GM12878 (cell line): ENCODE results near the gene LTB. TPM values are rescaled to one million over a fixed set of nuclear protein-coding genes. Genes with fewer than 3 reads are reported as not detected.

Experiments
- ATAC-seq: fragments of 200-7000 bp; cut with Tn5 transposase; 3 replicates; pipeline ENCODE4 v1.9.1; 2020; ENCODE audit warnings: mild to moderate bottlenecking, moderate library complexity
- BruUV-seq: library from RNA; stranded (reverse); fragments of 400-500 nt; replicated peaks from 2 replicates; lab custom pipeline; 2021; lab: Mats Ljungman, UMichigan
- CTCF ChIA-PET: fragments of 300-600 bp; sonication (Branson Sonifier 250); formaldehyde crosslinking; extraction: SDS; loops from one replicate; lab custom pipeline; 2021; ENCODE audit warnings: inconsistent platforms; lab: Yijun Ruan, JAX
- POLR2A ChIA-PET: fragments of 350-600 bp; formaldehyde crosslinking; extraction: SDS; loops from one replicate; lab custom pipeline; 2021; ENCODE audit warnings: inconsistent platforms; lab: Charles Lee
- RAD21 ChIA-PET: fragments of 300-600 bp; sonication (Branson Sonifier 250); formaldehyde crosslinking; loops from one replicate; lab custom pipeline; 2023; ENCODE audit warnings: antibody characterized with exemption; ENCODE audit not compliant: unreplicated experiment; lab: Charles Lee
- SMC1A ChIA-PET: fragments of 300-600 bp; sonication (Branson Sonifier 250); formaldehyde crosslinking; loops from one replicate; lab custom pipeline; 2023; ENCODE audit not compliant: unreplicated experiment, uncharacterized antibody; lab: Charles Lee
- DNase-seq: peaks from one replicate; pipeline ENCODE4 v3.0.0-alpha.2; 2011; ENCODE audit warnings: low read depth, low spot score
- FAIRE-seq: peaks from 3 replicates; lab custom pipeline; 2011; peaks lifted over from hg19 to GRCh38; lab: Jason Lieb, UNC
- H2AFZ ChIP-seq: 2 replicates; pipeline ENCODE4 v1.6.0; 2011; ENCODE audit warnings: low read depth, low read length, control low read depth; ENCODE audit not compliant: control insufficient read depth
- H3K27ac ChIP-seq: 2 replicates; pipeline ENCODE4 v1.5.1; 2011; ENCODE audit warnings: control low read depth; ENCODE audit not compliant: control insufficient read depth, insufficient read depth
- H3K27me3 ChIP-seq, 2 experiments: replicated peaks in 1 of 2; 2 replicates each; pipeline versions ENCODE4 v1.6.0 to v1.6.1; 2011; ENCODE audit warnings: low read length in 1 of 2; ENCODE audit not compliant: control insufficient read depth in 2 of 2, insufficient read depth in 2 of 2
- H3K36me3 ChIP-seq, 2 experiments: 2 replicates each; pipeline ENCODE4 v1.5.1; 2011; ENCODE audit warnings: low read length in 1 of 2; ENCODE audit not compliant: control insufficient read depth in 2 of 2, insufficient read depth in 2 of 2
- H3K4me1 ChIP-seq: 2 replicates; pipeline ENCODE4 v1.6.1; 2011; ENCODE audit warnings: mild to moderate bottlenecking, low read length, moderate library complexity, mixed read lengths; ENCODE audit not compliant: control insufficient read depth, insufficient read depth
- H3K4me2 ChIP-seq: 2 replicates; pipeline ENCODE4 v1.6.0; 2011; ENCODE audit warnings: control low read depth; ENCODE audit not compliant: control insufficient read depth, insufficient read depth
- H3K4me3 ChIP-seq: fragments of 200-600 bp; sonication (generic); 2 replicates; pipeline ENCODE4 v1.5.1; 2016
- H3K79me2 ChIP-seq: 2 replicates; pipeline ENCODE4 v1.6.0; 2011; ENCODE audit warnings: low read length; ENCODE audit not compliant: control insufficient read depth, insufficient read depth
- H3K9ac ChIP-seq: 2 replicates; pipeline ENCODE4 v1.8.0; 2011; ENCODE audit warnings: low read length, control low read depth, mixed read lengths; ENCODE audit not compliant: control insufficient read depth, insufficient read depth
- H3K9me3 ChIP-seq: replicated peaks from 3 replicates; pipeline ENCODE4 v1.5.1; 2011; ENCODE audit warnings: mild to moderate bottlenecking, low read length; ENCODE audit not compliant: control insufficient read depth, insufficient read depth
- H4K20me1 ChIP-seq: 2 replicates; pipeline ENCODE4 v1.6.0; 2011; ENCODE audit not compliant: control insufficient read depth, insufficient read depth
- BMI1 ChIP-seq: fragments of 450-650 bp; IDR thresholded peaks from 2 replicates; pipeline ENCODE4 v1.6.1; 2016; ENCODE audit warnings: mild to moderate bottlenecking, moderate library complexity, borderline replicate concordance
- BRCA1 ChIP-seq: IDR thresholded peaks from 2 replicates; pipeline ENCODE4 v1.6.1; 2011; ENCODE audit warnings: low read depth, low read length, improper control_type of control experiment
- E2F8 ChIP-seq: fragments of 450-650 bp; IDR thresholded peaks from 2 replicates; pipeline ENCODE4 v1.6.1; 2018; ENCODE audit warnings: mild to moderate bottlenecking, low read depth, moderate library complexity; ENCODE audit not compliant: partially characterized antibody
- EZH2 ChIP-seq: IDR thresholded peaks from 2 replicates; pipeline ENCODE4 v1.6.1; 2012; ENCODE audit warnings: low read depth, mild to moderate bottlenecking, control low read depth, inconsistent platforms, low read length, borderline replicate concordance; ENCODE audit not compliant: control insufficient read depth
- NFIC ChIP-seq: IDR thresholded peaks from 2 replicates; pipeline ENCODE4 v1.6.1; 2012; ENCODE audit warnings: low read depth, mild to moderate bottlenecking, inconsistent platforms, low read length, moderate library complexity
- POLR2AphosphoS2 ChIP-seq: IDR thresholded peaks from 2 replicates; pipeline ENCODE4 v1.6.1; 2011; ENCODE audit warnings: low read depth, mild to moderate bottlenecking, low read length, improper control_type of control experiment, moderate library complexity
- POLR2AphosphoS5 ChIP-seq: IDR thresholded peaks from 2 replicates; pipeline ENCODE4 v1.6.1; 2011; ENCODE audit warnings: mild to moderate bottlenecking, low read length, inconsistent platforms
- RAD21 ChIP-seq: IDR thresholded peaks from 2 replicates; pipeline ENCODE4 v1.6.1; 2011; ENCODE audit warnings: mild to moderate bottlenecking, low read depth, low read length, moderate library complexity; ENCODE audit not compliant: insufficient read depth
- RELB ChIP-seq: fragments of 450-650 bp; IDR thresholded peaks from 2 replicates; pipeline ENCODE4 v1.6.1; 2017; ENCODE audit warnings: low read depth, mild to moderate bottlenecking, moderate library complexity
- REST ChIP-seq: IDR thresholded peaks from 2 replicates; pipeline ENCODE4 v1.6.1; 2012; ENCODE audit warnings: mild to moderate bottlenecking, low read depth, low read length
- SPI1 ChIP-seq: IDR thresholded peaks from 2 replicates; pipeline ENCODE4 v1.6.1; 2011; ENCODE audit warnings: low read depth, mild to moderate bottlenecking, low read length, moderate library complexity, borderline replicate concordance; ENCODE audit not compliant: insufficient read depth
- SUZ12 ChIP-seq: fragments of 200-600 bp; sonication (generic); IDR thresholded peaks from one replicate; pipeline ENCODE4 v1.6.1; 2018; ENCODE audit warnings: antibody characterized with exemption, mild to moderate bottlenecking; ENCODE audit not compliant: unreplicated experiment
- ZSCAN29 ChIP-seq: fragments of 450-650 bp; IDR thresholded peaks from 2 replicates; pipeline ENCODE4 v1.6.1; 2017; ENCODE audit warnings: mild to moderate bottlenecking, moderate library complexity
- WGBS: methylation state at CpG from one replicate; pipeline ENCODE4 v1.1.6; 2016; ENCODE audit warnings: low lambda C conversion rate; ENCODE audit not compliant: insufficient replicate concordance, insufficient coverage; ENCODE audit errors: missing lambda C conversion rate; 5-methylcytosine and 5-hydroxymethylcytosine counted together
- in situ Hi-C: fragments of 300-500 bp; cut with MboI; formaldehyde crosslinking; loops from 9 replicates; pipeline ENCODE4 v1.14.3; 2018; ENCODE audit warnings: mixed read lengths
- intact Hi-C: fragments of 100-400 bp; cut with micrococcal nuclease; formaldehyde crosslinking; loops from one replicate; pipeline ENCODE4 v1.14.2; 2022; ENCODE audit not compliant: unreplicated experiment
- polyA plus RNA-seq, 11 experiments: library from polyadenylated mRNA; depleted of rRNA in 4 of 11; unstranded in 6 of 11; stranded (reverse) in 5 of 11; fragments of >200 nt; fragmentation: Nextera tagmentation in 4 of 11; fragmentation: Illumina TruSeq in 1 of 11; extraction: Ambion mirVana in 4 of 11; extraction: Trizol in 1 of 11; gene quantifications; 1 replicate in 1 of 11; 2 replicates in 10 of 11; pipeline versions ENCODE4 v1.2.1 to v1.2.3, GENCODE V29; 2011 to 2016; ENCODE audit warnings: inconsistent platforms in 2 of 11, missing spikeins in 2 of 11, low read depth in 1 of 11
- total RNA-seq, 4 experiments: library from RNA; depleted of rRNA in 3 of 4; stranded (reverse); fragments of >200 nt in 3 of 4; fragmentation: Illumina TruSeq in 1 of 4; extraction: Trizol in 1 of 4; gene quantifications; 2 replicates each; pipeline versions ENCODE4 v1.2.1 to v1.2.3, GENCODE V29; 2013 to 2021

LTB gene
- total and polyA plus RNA-seq, 10 of the 15 experiments (the other 5 are each of a cell fraction or from before 2014, with no cell fraction given): 0.71 to 74.3 (median 20.0) TPM

- RAD21 ChIA-PET: interaction anchor here (0.5 to 15.9 kb wide), 5 partner anchors 9 to 265 kb away, joined by 3 to 620 read pairs (median 62); partner anchors contain the start of genes ATP6V1G2, LST1, LTA and LTB
- no peak for TF ChIP-seq ZSCAN29
- no peak for TF ChIP-seq BRCA1
- no peak for TF ChIP-seq SUZ12
- TF ChIP-seq REST: peak; percentile 32; the same call in 1 of the 2 replicates
- TF ChIP-seq NFIC: peak; percentile 91
- peak; percentile 52 for TF ChIP-seq POLR2AphosphoS5
- TF ChIP-seq RAD21: peak; percentile 1; the same call in 1 of the 2 replicates
- TF ChIP-seq E2F8: no peak
- TF ChIP-seq RELB: peak; percentile 67; the same call in 1 of the 2 replicates
- TF ChIP-seq POLR2AphosphoS2: no peak
- TF ChIP-seq EZH2: no peak
- 0 out of 2 replicates have a peak, but pooled peaks have one; percentile 40 for TF ChIP-seq BMI1
- TF ChIP-seq SPI1: peak; percentile 62
Measured at GRCh38 chr6:31559958-31560696, 22.1 kb downstream of the LTB start.

More at GRCh38 chr6:31559958-31560696, 22.1 kb downstream of the LTB start:
- BruUV-seq: no TSS peak
- WGBS: 0% methylated on average over 7 of the region's 7 CpGs
- peak overlapping the region; percentile 55; the same call in 1 of the 2 replicates for H3K4me3 ChIP-seq
- H3K36me3 ChIP-seq: peaks cover 0 to 8% of the 10 kb centered on the region in 2 experiments; a peak in 2 of 4 replicates
- peaks cover 16% of the 10 kb centered on the region for H3K79me2 ChIP-seq
- H2AFZ ChIP-seq: no peak overlapping the region
- peak; percentile 77 for ATAC-seq
- no peaks in the 10 kb centered on the region for H3K9me3 ChIP-seq
- POLR2A ChIA-PET: interaction anchor here (0.8 to 9.1 kb wide), 10 partner anchors 9 to 56 kb away, joined by 3 to 255 read pairs (median 6); partner anchors contain the start of genes DDX39B, LTB, NCR3 and NFKBIL1
- H3K4me1 ChIP-seq: peaks cover 79% of the 10 kb centered on the region
- H3K4me2 ChIP-seq: peak overlapping the region; percentile 94
- H4K20me1 ChIP-seq: no peaks in the 10 kb centered on the region
- SMC1A ChIA-PET: interaction anchor here (0.9 to 34.7 kb wide), 5 partner anchors 9 to 64 kb away, joined by 3 to 1989 read pairs (median 7); partner anchors contain the start of genes ATP6V1G2, LST1, LTA and LTB
- no peaks in the 10 kb centered on the region for H3K27me3 ChIP-seq
- peak overlapping the region; percentile 99 for H3K27ac ChIP-seq
- FAIRE-seq: peak; percentile 52
- peak overlapping the region; percentile 84 for H3K9ac ChIP-seq
- intact Hi-C loops: loop anchor here (1.0 to 2.0 kb wide), 3 partner anchors 8 to 21 kb away; no protein-coding TSS in a partner anchor
- peak; percentile 88 for DNase-seq
- in situ Hi-C loops: loop anchor here (25.0 kb wide), 2 partner anchors 1052 to 1402 kb away; partner anchors contain the start of genes BRD2 and HLA-DMA
- CTCF ChIA-PET: interaction anchor here (0.9 to 34.8 kb wide), 5 partner anchors 8 to 28 kb away, joined by 4 to 2098 read pairs (median 27); partner anchors contain the start of genes LST1, LTA, LTB and NCR3
